Ectodermal cell (in vitro differentiated cells): ENCODE data around the gene PIWIL4.

Experiments used
- H3K27ac ChIP-seq: 2 replicates; pipeline ENCODE4 v1.7.0; 2013; ENCODE audit warnings: mild to moderate bottlenecking, low read depth, low read length; ENCODE audit not compliant: insufficient read depth, poor library complexity, severe bottlenecking
- H3K27me3 ChIP-seq: 2 replicates; pipeline ENCODE4 v1.7.0; 2013; ENCODE audit warnings: mild to moderate bottlenecking, low read length; ENCODE audit not compliant: insufficient read depth, control insufficient read depth, poor library complexity, severe bottlenecking
- H3K36me3 ChIP-seq: one replicate; pipeline ENCODE4 v1.7.0; 2013; ENCODE audit warnings: low read length; ENCODE audit not compliant: control insufficient read depth, insufficient read depth
- H3K4me1 ChIP-seq: one replicate; pipeline ENCODE4 v1.7.0; 2013; ENCODE audit warnings: low read length; ENCODE audit not compliant: control insufficient read depth, insufficient read depth
- H3K4me3 ChIP-seq: 2 replicates; pipeline ENCODE4 v1.7.0; 2013; ENCODE audit warnings: low read depth, low read length, control low read depth; ENCODE audit not compliant: insufficient read depth
- H3K9me3 ChIP-seq: 2 replicates; pipeline ENCODE4 v1.7.0; 2013; ENCODE audit warnings: mild to moderate bottlenecking, low read length, moderate library complexity; ENCODE audit not compliant: control insufficient read depth
- WGBS, 2 experiments: methylation state at CpG; one replicate each; pipeline ENCODE4 v1.1.7; 2013; ENCODE audit warnings: missing lambda C conversion rate in 2 of 2; 5-methylcytosine and 5-hydroxymethylcytosine counted together

The PIWIL4 gene

GRCh38 chr11:94669023-94669422 lies 101.9 kb downstream of the PIWIL4 start:
- no peaks in the 10 kb centered on the region for H3K36me3 ChIP-seq
- no peak overlapping the region for H3K4me3 ChIP-seq
- H3K27ac ChIP-seq: no peak overlapping the region
- H3K27me3 ChIP-seq: no peaks in the 10 kb centered on the region
- no peaks in the 10 kb centered on the region for H3K9me3 ChIP-seq
- 87 to 89% methylated on average over 4 of the region's 4 CpGs for WGBS, 2 experiments
- H3K4me1 ChIP-seq: no peaks in the 10 kb centered on the region
